ENCODE results near the gene VCL.

VCL gene

GRCh38 chr10:74032900-74033655 lies 35.2 kb downstream of the VCL start:
- no peak for TF ChIP-seq POLR2A (IDR thresholded peaks at IDR 0.05; ENCODE audit: extremely low read depth, insufficient read length)
- no peak for TF ChIP-seq CTCF (IDR thresholded peaks at IDR 0.05; ENCODE audit: low read depth, low read length)
- no peak for TF ChIP-seq MYC (IDR thresholded peaks at IDR 0.05; ENCODE audit: low read depth, low read length)
- no peak for TF ChIP-seq MAX (IDR thresholded peaks at IDR 0.05; ENCODE audit: low read depth, low read length)
- peak; percentile 74 for DNase-seq (ENCODE audit: low read depth)
- H3K4me3 ChIP-seq (ENCODE audit: low read depth, low read length), result no peak overlapping the region

GRCh38 chr10:74033702-74034101 lies 35.8 kb downstream of the VCL start:
- no peak overlapping the region for H3K4me3 ChIP-seq (ENCODE audit: low read depth, low read length)
- TF ChIP-seq POLR2A (IDR thresholded peaks at IDR 0.05; ENCODE audit: extremely low read depth, insufficient read length), result no peak
- TF ChIP-seq MAX (IDR thresholded peaks at IDR 0.05; ENCODE audit: low read depth, low read length), result 0 out of 2 replicates have a peak, but pooled peaks have one; percentile 6
- peak; percentile 17; the same call in 1 of the 2 replicates for TF ChIP-seq MYC (IDR thresholded peaks at IDR 0.05; ENCODE audit: low read depth, low read length)
- no peak for TF ChIP-seq CTCF (IDR thresholded peaks at IDR 0.05; ENCODE audit: low read depth, low read length)
- no peak for DNase-seq (ENCODE audit: low read depth)

- no peak overlapping the region for H3K4me3 ChIP-seq (ENCODE audit: low read depth, low read length)
- no peak for DNase-seq (ENCODE audit: low read depth)
- TF ChIP-seq MYC (IDR thresholded peaks at IDR 0.05; ENCODE audit: low read depth, low read length) (no peak), POLR2A (IDR thresholded peaks at IDR 0.05; ENCODE audit: extremely low read depth, insufficient read length) (no peak), MAX (IDR thresholded peaks at IDR 0.05; ENCODE audit: low read depth, low read length) (no peak), CTCF (IDR thresholded peaks at IDR 0.05; ENCODE audit: low read depth, low read length) (no peak)
These were observed 36.4 kb downstream of the VCL start for GRCh38 chr10:74034301-74034700.

- no peak overlapping the region for H3K4me3 ChIP-seq (ENCODE audit: low read depth, low read length)
- DNase-seq (ENCODE audit: low read depth), result peak; percentile 26
- no peak for TF ChIP-seq MYC (IDR thresholded peaks at IDR 0.05; ENCODE audit: low read depth, low read length)
- TF ChIP-seq MAX (IDR thresholded peaks at IDR 0.05; ENCODE audit: low read depth, low read length), result no peak
- no peak for TF ChIP-seq CTCF (IDR thresholded peaks at IDR 0.05; ENCODE audit: low read depth, low read length)
- TF ChIP-seq POLR2A (IDR thresholded peaks at IDR 0.05; ENCODE audit: extremely low read depth, insufficient read length), result no peak
These were observed 37.4 kb downstream of the VCL start for GRCh38 chr10:74035303-74035702.

- H3K4me3 ChIP-seq (ENCODE audit: low read depth, low read length), result no peak overlapping the region
- TF ChIP-seq MYC (IDR thresholded peaks at IDR 0.05; ENCODE audit: low read depth, low read length) (no peak), CTCF (IDR thresholded peaks at IDR 0.05; ENCODE audit: low read depth, low read length) (no peak), MAX (IDR thresholded peaks at IDR 0.05; ENCODE audit: low read depth, low read length) (no peak), POLR2A (IDR thresholded peaks at IDR 0.05; ENCODE audit: extremely low read depth, insufficient read length) (no peak)
- no peak for DNase-seq (ENCODE audit: low read depth)
These were observed 38.6 kb downstream of the VCL start for GRCh38 chr10:74036474-74036873.
